Effector memory CD4-positive, alpha-beta T cell (primary cell): ENCODE measurements around the gene PIP5KL1.

Source experiments
- DNase-seq, 3 donors: peaks; one replicate each; pipeline ENCODE4 v3.0.0-alpha.2; 2020
- H3K27ac ChIP-seq: 2 replicates; pipeline ENCODE4 v1.7.0; 2013; ENCODE audit warnings: mild to moderate bottlenecking, low read length, moderate library complexity; ENCODE audit not compliant: insufficient read depth, poor library complexity, severe bottlenecking
- H3K27me3 ChIP-seq: replicated peaks from 2 replicates; pipeline ENCODE4 v1.7.0; 2013; ENCODE audit warnings: mild to moderate bottlenecking, low read length; ENCODE audit not compliant: insufficient read depth, control insufficient read depth, poor library complexity, severe bottlenecking
- H3K36me3 ChIP-seq: 2 replicates; pipeline ENCODE4 v1.7.0; 2013; ENCODE audit warnings: mild to moderate bottlenecking, low read length, moderate library complexity; ENCODE audit not compliant: control insufficient read depth, insufficient read depth
- H3K4me1 ChIP-seq: 2 replicates; pipeline ENCODE4 v1.7.0; 2013; ENCODE audit warnings: low read length, mild to moderate bottlenecking; ENCODE audit not compliant: control insufficient read depth, insufficient read depth, poor library complexity, severe bottlenecking
- H3K4me3 ChIP-seq: 2 replicates; pipeline ENCODE4 v1.7.0; 2013; ENCODE audit warnings: low read length, low read depth, mild to moderate bottlenecking; ENCODE audit not compliant: insufficient read depth, poor library complexity, severe bottlenecking
- H3K9me3 ChIP-seq: 2 replicates; pipeline ENCODE4 v1.7.0; 2013; ENCODE audit warnings: mild to moderate bottlenecking, low read length, moderate library complexity; ENCODE audit not compliant: control insufficient read depth

PIP5KL1 gene

GRCh38 chr9:127941062-127941960 is 10.7 kb upstream of the PIP5KL1 start:
- no peaks in the 10 kb centered on the region for H3K27me3 ChIP-seq
- H3K4me3 ChIP-seq, result no peak overlapping the region
- peaks cover 20% of the 10 kb centered on the region for H3K4me1 ChIP-seq
- peaks cover 61% of the 10 kb centered on the region for H3K36me3 ChIP-seq
- no peaks in the 10 kb centered on the region for H3K9me3 ChIP-seq
- DNase-seq, result no peak
- H3K27ac ChIP-seq, result no peak overlapping the region

GRCh38 chr9:127940593-127940992 is 10.0 kb upstream of the PIP5KL1 start:
- DNase-seq, result no peak
- Histone ChIP-seq H3K36me3 (peaks cover 54% of the 10 kb centered on the region), H3K27ac (no peak overlapping the region), H3K27me3 (no peaks in the 10 kb centered on the region), H3K9me3 (no peaks in the 10 kb centered on the region), H3K4me3 (no peak overlapping the region), H3K4me1 (peaks cover 26% of the 10 kb centered on the region)

DNA sequence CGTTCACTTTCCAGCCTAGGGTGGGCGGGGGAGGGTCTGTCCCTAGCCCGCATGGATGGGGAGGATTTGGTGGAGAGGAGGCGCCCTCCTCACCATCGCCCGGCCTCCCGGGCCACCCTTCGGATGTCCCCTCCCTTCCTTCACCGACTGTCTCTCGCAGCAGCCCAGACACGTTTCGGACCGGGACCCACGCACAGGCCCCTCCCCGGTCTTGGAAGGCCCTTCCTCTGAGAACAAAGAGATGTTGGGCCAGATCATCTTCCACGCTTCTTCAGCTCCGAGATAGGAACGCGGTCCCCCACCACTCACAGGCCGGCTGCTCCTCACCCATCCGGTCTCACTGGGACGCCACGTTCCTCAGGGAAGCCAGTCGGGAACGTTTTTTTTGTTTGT is 7.7 kb upstream of the PIP5KL1 start:
- Histone ChIP-seq H3K27ac (peak overlapping the region; percentile 76), H3K27me3 (no peaks in the 10 kb centered on the region), H3K4me3 (peak overlapping the region; percentile 52), H3K9me3 (no peaks in the 10 kb centered on the region), H3K36me3 (peaks cover 31% of the 10 kb centered on the region), H3K4me1 (peaks cover 24% of the 10 kb centered on the region)
- no peak for DNase-seq

- peak; percentile 72 to 79 (median 73) for DNase-seq
- peak within 1 kb of the TSS; percentile 52 for H3K4me3 ChIP-seq
Observed at GRCh38 chr9:127937388-127938297, 7.1 kb upstream of the PIP5KL1 start, which contains the start of gene DPM2. Gene DPM2, minus strand, starts transcription at chr9:127937854. Its CDS starts 34 bp downstream, at chr9:127937820.

DNA sequence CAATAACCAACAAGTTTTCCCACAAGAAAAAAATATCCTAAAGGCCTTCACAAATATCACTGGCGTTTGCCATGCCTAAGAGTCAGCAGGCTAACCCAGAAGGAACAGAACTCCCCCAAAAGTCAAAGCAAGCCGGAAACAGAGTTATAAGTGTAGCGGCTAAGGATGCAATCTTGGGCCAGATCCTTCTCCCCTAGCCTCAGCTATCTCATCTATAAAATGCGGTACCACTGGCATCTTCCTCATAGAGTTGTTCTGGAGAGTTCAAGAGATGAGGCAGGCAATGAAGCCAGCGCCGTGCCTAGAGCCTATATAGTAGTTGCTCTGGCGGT is 6.4 kb upstream of the PIP5KL1 start:
- no peak for DNase-seq
- H3K27ac ChIP-seq, result peak overlapping the region; percentile 76
- peaks cover 18% of the 10 kb centered on the region for H3K36me3 ChIP-seq
- H3K4me3 ChIP-seq, result peak overlapping the region; percentile 52
- H3K9me3 ChIP-seq, result no peaks in the 10 kb centered on the region
- H3K4me1 ChIP-seq, result peaks cover 24% of the 10 kb centered on the region
- H3K27me3 ChIP-seq, result no peaks in the 10 kb centered on the region

More at GRCh38 chr9:127937388-127938297, 7.1 kb upstream of the PIP5KL1 start, which contains the start of gene DPM2:
- H3K36me3 ChIP-seq, result peaks cover 25% of the 10 kb centered on the region
- no peaks in the 10 kb centered on the region for H3K9me3 ChIP-seq
- peak within 1 kb of the TSS; percentile 76 for H3K27ac ChIP-seq
- H3K4me1 ChIP-seq, result peaks cover 24% of the 10 kb centered on the region
- H3K27me3 ChIP-seq, result no peaks in the 10 kb centered on the region

- peaks cover 12% of the 10 kb centered on the region for H3K36me3 ChIP-seq
- no peak for DNase-seq
- no peak overlapping the region for H3K27ac ChIP-seq
- H3K27me3 ChIP-seq, result no peaks in the 10 kb centered on the region
- H3K4me1 ChIP-seq, result peaks cover 27% of the 10 kb centered on the region
- no peaks in the 10 kb centered on the region for H3K9me3 ChIP-seq
- no peak overlapping the region for H3K4me3 ChIP-seq
Observed at GRCh38 chr9:127936347-127936852, 5.8 kb upstream of the PIP5KL1 start.

DNA sequence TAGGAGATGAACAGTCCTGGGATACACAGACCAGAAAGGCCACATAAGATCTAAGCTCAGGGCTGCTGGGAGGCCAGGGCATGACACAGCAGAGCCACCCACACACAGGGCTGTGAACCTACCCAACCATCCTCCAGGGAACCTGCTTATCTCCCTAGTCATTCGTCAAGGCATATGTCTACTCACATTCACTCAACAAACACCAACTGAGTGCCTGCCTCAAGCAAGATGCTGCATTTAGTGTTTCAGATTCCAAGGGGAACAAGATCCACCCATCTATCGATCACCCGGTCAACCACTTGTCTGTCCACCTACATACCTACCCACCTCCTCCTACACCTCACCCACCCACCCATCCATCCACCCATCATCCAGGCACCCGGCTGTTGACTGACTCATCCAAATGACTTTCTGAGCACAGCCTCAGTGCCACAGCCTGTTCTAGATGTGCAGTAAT is 5.2 kb upstream of the PIP5KL1 start:
- DNase-seq, result no peak

GRCh38 chr9:127934986-127935385 is 4.4 kb upstream of the PIP5KL1 start:
- H3K4me3 ChIP-seq, result no peak overlapping the region
- H3K27me3 ChIP-seq, result no peaks in the 10 kb centered on the region
- H3K9me3 ChIP-seq, result no peaks in the 10 kb centered on the region
- H3K27ac ChIP-seq, result no peak overlapping the region
- H3K4me1 ChIP-seq, result peaks cover 41% of the 10 kb centered on the region
- no peak for DNase-seq
- H3K36me3 ChIP-seq, result peaks cover 4% of the 10 kb centered on the region

More for the DNA sequence above, 5.2 kb upstream of the PIP5KL1 start:
- Histone ChIP-seq H3K27me3 (no peaks in the 10 kb centered on the region), H3K4me3 (no peak overlapping the region), H3K4me1 (peaks cover 33% of the 10 kb centered on the region), H3K27ac (no peak overlapping the region), H3K36me3 (peaks cover 6% of the 10 kb centered on the region), H3K9me3 (no peaks in the 10 kb centered on the region)

DNA sequence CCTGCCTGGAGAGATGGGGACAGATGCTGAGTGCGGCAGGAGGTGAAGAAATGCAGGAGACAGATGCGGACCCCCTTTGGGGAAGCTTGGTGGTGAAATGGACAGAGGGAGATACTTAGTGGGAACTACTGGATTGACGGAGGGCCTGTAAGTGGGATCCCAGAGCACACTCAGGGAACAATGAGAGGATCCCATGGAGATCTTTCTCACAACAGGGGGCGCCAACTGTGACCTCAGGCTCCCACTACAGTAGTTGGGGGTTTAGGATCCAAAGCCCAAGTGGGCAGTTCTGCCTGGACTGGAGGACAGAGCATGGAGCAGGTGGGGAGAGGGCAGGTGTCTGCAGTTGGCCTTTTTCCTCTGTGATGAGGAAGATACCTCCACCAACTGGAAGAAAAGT is 3.7 kb upstream of the PIP5KL1 start:
- no peaks in the 10 kb centered on the region for H3K27me3 ChIP-seq
- H3K27ac ChIP-seq, result no peak overlapping the region
- no peak for DNase-seq
- peaks cover 41% of the 10 kb centered on the region for H3K4me1 ChIP-seq
- no peaks in the 10 kb centered on the region for H3K9me3 ChIP-seq
- H3K36me3 ChIP-seq, result no peaks in the 10 kb centered on the region
- H3K4me3 ChIP-seq, result no peak overlapping the region
